GM18519 (cell line): Measurements from ENCODE around the gene ANKS1B.
"Not testable (repeated sequence)": the region's sequence is repeated elsewhere in the genome, so short reads cannot be mapped to it uniquely, and the experiment has no call there.

Experiments
- ATAC-seq: cut with Tn5 transposase; IDR thresholded peaks from one replicate; pipeline ENCODE4 v1.9.1; 2021; ENCODE audit warnings: mild to moderate bottlenecking, moderate library complexity; ENCODE audit not compliant: unreplicated experiment, low FRiP score

ANKS1B gene

DNA sequence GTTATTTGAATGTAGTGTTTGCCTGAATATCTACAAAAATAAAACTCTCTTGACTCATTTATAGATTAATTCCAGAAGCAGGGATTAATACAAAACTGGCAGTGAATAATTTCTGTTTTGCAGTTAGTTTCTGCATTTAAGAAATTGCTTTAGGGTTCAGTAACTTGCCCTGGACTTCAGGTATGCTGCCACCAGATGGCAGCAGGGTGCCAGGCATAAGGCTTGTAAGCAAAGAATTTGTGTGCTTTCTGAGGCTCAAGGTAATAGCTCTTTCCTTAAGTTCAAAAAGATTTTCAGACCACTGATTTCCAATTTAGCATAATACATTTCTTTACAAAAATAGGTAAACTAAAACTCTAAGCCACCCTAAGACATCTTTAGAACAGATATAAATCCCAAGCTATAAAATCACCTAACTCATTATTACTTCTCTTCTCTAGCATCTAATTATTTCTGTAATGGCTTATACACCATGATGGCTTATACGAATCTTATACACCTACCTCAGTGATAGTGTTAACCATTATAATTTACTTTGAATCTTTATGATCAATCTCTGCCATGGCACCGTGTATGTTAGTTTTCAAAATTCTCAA, 941.3 kb downstream of the ANKS1B start:
- peak; percentile 88 for ATAC-seq

DNA sequence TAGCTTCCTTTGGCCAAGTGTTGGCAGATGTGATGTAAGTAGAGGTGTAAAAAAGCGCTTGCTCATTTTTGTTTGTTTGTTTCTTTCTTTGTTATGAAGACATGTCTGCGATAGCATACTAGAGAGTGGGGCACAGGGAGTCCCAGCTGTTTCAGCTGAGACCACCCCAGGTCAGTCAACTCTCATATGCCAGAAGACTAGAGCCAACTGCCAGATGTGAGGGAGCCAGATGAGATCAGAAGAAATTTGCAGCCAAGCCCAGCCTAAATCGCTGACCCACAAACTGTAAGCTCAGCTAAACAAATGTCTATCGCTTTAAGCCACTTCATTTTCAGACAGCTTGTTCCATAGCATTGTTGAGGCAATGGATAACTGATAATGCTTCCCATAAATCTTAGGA, 942.5 kb downstream of the ANKS1B start:
- ATAC-seq, result no peak

DNA sequence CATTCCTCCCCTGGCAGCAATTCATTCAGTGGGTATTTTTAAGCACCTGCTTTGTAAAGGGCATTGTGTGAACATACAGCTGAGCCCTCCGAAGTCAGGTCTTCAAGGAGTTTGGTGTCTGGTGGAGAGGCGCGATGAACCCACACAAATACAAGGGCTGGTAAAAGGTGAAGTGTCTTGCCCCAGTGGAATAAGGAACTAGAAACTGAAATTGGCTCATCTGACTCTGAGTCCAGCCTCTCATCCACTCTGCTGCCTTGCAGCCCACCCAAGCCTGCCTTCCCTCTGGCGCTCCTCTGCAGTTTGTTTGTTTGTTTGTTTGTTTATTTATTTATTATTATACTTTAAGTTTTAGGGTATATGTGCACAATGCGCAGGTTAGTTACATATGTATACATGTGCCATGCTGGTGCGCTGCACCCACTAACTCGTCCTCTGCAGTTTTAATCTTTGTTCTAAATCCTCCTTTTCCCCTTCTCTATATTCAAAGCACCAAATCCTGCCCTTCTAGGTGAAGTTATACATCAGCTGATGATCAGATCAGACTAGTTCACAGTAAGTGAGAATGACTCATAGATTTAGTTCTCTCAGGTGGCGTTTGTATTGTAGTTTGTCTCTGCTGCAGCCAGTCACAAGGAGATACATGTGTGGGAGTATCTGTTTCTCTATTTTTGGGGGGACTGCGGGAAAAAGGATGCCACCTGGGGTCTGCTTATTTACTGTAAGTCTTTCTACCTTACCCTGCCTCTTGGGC, 945.2 kb downstream of the ANKS1B start:
- ATAC-seq, result no peak

DNA sequence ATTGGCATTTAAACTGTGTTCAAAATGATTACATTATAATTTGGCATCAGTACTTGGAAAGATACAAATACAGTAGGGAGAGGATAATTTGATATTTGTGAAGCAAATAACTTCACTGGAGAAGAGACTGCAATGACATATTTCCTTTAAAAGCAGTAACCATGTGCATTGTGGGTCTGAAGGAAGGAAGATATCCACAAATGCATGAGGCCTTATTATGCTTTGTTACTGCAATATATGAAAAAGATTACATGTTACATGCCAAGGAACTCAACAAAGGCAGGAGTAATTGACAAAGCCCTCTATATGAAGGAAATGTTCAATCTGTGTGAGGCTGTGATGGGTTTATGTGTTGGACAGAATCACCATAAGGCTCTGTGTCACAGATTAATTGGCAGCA, 948.2 kb downstream of the ANKS1B start:
- ATAC-seq, result no peak

DNA sequence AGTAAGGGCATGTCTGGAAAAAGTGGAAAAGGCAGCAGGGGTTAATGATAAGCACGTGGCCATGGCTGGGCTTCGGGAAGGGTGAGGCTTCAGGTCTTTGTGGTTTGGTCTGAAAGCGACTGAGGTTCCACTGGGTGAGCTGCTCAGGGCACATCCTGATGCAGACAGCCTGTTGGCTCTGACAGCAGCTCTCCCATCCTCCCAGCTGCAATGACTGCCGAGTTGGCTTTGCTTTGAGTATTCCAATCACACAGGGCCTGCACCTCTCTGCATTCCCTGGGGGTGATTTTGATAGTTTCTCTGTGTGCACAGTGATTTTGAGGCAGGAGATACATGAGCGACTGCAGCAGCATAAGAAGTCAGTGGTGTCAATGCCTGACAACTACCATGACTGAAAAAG, 948.9 kb downstream of the ANKS1B start:
- no peak for ATAC-seq

DNA sequence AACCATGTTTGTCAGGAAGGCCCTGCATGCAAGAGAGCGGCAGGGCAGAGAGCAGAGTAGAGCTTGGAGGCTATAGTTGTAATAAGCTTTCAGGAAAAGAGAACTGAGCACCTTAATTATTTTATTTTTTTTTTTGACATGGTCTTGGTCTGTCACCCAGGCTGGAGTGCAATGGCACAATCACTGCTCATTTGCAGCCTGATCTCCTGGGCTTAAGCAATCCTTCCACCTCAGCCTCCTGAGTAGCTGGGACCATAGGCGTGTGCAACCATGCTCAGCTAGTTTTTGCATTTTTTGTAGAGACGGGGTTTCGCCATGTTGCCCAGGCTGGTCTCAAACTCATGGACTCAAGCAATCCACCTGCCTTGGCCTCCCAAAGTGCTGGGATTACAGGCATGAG, 950.5 kb downstream of the ANKS1B start:
- not testable (repeated sequence) for ATAC-seq

DNA sequence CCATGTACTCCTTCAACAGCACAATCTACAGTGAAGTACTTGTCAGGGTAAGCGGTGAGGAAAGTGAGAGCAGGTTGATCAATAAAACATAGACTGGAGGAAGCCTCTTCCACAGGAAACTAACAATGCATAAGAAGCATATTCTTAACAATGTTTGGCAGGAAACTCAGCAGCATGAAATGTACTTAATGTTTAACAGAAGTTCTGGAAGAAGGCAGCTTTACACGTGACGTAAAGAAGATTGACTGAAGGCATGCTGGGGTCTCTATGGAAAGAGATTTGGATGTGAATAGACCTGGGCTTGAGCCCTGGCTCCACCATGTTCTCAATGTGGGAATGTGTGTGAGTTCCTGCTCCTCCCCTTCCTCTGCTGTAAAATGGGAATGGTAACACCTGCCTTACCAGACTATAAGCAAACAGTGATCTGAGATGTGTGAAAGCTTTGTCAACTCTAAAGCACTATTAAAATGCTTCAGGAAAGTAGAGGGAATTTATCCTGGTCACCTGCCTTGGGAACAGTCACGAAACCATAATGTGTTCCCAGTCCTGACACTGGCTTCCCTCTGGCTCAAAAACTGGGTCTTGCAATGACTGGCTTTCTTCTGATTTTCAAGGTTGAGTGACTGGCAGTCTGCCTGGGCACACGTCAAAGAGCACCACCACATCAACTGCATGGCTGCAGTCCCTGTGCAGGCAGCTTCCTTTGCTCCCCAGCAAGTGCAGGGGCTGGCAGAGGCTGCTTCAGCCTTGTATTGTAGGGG, 955.0 kb downstream of the ANKS1B start:
- ATAC-seq, result no peak

DNA sequence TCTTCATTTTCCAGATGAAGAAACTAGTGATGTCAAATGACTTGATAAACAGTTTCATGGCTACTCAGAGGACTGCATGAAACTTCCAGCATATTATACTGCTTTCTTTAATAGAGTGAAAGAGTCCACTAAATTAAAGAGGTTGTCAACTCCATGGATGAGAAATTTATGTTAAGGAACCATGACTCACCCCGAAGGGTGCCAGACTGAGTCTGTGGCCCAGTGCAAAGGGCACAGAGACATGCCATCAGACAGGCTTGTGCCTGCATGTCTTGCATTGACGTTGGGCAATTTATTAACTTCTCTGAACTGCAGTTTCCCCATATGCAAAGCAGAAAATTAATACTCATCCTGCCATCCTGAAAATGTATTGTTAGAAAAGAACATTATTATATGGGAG, 957.3 kb downstream of the ANKS1B start:
- ATAC-seq, result no peak

DNA sequence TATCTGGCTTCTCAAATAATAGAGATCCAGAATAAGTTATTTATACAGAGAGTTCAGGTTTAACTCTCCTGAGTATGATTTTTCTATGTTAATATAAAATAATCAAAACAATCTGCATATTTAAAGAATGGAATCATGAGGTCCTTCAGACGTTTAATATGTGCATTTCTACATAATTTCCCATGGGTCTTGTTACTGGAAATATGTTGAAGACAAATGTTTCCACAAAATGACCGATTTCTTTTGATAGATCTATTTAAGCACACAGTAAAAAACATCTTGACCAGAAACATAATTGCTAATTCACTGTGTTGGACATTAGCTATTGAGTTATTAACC, 957.7 kb downstream of the ANKS1B start:
- no peak for ATAC-seq

DNA sequence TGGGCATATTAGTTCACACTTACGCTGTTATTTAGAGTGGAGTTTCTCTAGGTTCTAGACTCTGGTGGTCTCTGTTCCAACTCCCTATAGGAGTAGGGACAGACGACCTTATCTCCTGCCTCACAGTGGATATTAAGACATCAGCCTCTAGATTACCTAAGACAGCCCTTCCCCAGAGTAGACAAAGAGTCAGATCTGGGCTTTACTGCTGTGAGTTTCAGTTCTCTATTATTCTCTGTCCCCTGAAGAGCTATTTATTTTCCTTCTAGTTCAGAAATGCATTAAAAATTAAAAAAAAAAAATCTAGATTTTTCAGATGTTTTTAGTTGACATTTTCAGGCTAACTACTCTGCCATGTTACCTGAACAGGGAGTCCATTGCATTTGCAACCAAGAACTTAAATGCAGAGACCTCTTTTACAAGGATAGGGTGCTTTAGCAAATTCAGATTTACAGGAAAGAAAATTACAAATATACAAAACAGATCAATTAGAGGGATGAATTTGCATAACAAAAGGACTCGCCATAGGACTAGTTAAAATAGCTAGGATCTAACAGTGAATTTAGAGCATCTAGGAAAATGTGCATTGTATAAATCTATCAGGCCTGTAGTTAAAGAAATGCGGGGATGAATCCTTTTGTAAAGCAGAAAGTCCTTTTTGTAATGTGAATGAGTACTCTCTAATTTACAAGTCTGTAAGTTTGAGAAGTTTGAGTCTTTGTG, 958.2 kb downstream of the ANKS1B start:
- ATAC-seq, result no peak

DNA sequence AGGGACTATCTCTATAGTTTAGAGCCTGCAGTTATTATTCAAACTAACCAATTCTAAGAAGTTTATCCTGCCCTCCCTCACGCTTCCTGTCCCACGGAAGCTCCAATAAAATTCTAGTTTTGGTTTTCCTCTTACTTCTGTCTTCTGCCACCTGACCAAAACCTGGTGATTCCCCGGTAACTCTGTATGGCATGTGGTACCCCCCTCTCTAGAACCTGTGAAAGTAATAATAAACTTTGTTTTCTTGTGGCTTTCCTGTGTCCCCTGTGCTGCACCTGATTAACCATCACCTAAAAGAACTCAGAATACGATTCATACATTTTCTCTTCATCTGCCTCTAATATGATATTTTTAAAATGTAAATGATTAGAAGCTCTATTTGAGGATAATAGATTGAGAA, 959.9 kb downstream of the ANKS1B start:
- ATAC-seq, result no peak

DNA sequence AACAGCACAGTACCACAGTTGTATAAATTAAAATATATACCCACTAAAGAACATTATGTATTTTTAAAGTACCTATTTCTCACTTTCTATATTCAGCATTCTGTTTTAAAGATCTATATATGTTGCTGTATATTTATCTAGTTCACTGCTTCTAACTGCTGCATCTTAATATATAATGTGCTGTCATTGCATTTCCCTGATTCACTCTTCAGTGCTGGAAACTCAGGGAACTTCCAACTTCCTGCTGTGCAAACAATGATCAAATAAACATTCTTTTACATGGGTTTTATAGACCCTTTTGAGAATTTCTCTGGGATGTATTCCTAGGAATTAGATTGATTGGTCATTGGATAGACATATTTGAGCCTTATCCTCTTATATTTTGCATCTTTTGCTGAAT, 960.5 kb downstream of the ANKS1B start:
- no peak for ATAC-seq

DNA sequence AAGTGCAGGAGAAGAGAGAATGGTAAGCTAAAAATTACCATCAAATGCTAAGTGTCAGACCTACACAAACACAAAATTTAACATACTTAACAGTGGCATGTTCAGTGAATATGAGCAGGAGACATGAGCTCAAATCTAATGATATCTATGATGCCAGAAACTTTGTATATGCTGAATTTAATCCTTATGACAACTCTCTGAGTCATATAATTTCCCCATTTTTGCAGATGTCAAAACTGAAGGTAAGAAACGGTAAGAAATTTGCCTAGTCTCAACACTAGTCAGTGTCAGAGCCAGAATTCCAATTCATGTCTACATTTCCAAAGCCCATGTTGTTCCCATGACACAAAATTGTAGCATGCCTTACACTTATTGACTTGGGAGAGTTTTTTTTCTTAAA, 963.9 kb downstream of the ANKS1B start:
- ATAC-seq, result no peak

DNA sequence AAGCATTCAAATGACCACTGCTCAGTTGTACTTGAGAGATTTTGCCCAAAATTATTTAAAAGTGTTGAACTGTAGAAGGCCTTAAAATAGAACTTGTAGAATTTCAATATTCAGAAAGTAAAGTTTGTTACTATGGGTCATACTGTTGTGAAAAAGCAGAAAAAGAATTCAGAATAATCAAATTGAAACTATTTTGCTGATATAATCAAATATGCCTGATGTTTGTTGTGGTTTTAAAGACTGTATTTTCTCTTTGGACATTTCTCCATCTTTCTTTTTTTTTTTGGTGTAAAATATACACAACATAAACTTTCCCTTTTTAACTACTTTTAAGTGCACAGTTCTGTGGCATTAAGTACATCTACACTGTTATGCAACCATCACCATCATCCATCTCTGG, 964.9 kb downstream of the ANKS1B start:
- ATAC-seq, result no peak

DNA sequence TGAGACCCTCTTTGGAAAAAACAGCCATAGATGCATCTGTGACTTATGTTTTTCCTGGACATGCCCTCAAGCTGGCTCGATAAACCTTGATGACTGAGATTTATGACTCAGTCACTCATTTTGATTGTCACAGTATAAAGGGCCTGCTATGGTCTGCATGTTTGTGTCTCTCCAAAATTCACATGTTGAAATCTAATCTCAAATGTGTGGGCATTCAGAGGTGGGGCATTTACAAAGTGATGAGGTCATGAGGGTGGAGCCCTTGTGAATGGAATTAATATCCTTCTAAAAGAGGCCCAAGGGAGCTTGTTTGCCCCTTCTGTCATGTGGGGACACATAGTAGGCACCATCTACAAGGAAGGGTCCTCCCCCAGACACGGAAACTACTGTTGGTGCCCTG, 966.8 kb downstream of the ANKS1B start:
- ATAC-seq, result no peak

DNA sequence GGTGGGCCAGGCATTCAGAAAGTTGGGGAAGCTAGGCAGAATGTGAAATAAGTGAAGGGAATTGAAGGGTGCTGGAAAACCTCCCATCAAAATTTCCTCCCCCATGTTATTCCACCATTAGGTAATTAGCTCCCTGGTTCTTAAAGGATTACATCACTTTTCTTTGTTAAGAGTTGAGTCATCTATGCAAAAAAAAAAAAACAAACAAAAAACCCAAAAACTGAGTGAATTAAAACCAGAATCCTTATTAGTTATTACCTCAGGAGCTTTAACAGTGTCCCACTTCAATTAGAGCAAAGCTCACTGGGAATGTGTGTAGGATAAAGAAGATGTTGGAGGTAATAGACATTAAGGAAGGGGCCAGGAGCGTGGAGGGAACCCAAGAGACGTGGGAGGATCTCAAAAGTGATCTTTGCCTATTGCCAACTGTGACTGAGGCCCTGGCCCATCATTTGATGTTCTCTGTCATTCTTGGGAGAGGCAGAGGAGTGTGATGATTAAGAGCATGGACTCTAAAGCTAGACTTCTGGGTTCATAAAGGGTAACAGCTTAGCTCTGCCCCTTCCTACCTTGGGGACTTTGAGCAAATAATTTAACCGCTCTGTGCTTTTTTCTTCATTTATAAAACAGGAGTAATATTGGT, 975.0 kb downstream of the ANKS1B start:
- ATAC-seq, result no peak

DNA sequence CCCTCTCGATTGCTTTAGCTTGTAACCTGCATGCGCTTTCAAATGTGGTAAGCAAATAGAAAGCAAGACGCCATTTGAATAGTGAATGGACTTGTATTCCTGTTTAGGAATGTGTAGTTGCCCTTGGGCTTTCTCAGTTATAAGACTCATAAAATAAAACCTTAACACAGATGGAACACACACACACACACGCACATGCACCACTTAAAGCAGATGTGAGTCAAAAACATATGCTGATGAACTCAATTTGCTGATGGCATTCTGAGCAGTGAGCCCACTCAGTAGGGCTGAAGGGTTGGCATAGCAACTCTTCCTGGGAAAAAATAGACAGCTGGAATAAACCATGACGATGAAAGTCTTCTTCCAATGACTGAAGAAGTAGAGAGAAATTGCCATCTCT, 979.1 kb downstream of the ANKS1B start:
- no peak for ATAC-seq

DNA sequence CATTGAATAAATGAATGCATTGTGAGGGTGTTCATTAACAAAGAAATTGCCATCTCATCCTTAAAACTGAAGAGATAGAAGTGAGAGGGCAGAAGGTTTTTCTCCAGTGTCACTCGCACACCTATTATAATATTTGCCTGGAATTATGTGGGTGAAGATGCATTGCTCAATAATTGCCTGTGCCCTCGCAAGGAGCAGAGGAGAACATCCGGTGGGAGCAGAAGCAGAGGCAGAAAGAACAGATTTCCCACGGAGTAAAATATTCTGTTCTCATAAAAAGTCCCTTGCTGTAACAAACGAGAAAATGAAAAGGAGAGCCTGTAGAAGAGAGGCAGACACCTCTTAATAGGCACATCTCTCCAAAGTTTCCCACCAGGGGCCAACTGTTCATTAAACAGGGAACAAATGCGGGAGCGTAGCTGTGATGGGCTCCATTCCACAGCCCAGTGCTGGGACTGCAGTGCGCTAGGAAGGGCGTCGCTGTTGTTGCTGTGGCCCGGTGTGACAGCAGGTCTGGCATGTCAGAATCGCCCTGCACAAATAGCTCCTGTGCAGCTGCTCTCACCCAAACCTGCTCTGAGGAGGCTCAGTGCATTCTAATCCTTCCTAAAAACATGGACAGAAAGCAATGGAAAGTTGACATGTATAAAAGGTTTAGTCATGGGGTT, 979.8 kb downstream of the ANKS1B start:
- ATAC-seq, result no peak

DNA sequence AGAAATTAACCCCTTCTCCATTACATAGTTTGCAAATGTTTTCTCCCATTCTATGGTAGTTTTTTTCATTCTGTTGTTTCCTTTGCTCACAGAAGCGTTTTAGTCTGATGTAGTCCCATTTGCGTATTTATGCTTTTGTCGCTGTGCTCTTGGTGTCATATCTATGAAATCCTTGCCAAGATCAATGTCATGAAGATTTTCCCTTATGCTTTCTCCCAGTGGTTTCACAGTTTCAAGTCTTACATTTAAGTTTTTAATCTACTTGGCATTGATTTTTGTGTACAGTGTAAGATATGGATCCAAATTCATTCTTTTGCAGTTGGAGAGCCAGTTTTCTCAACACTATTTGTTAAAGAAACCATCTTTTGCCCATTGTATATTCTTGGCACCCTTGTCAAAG, 982.0 kb downstream of the ANKS1B start:
- no peak for ATAC-seq

DNA sequence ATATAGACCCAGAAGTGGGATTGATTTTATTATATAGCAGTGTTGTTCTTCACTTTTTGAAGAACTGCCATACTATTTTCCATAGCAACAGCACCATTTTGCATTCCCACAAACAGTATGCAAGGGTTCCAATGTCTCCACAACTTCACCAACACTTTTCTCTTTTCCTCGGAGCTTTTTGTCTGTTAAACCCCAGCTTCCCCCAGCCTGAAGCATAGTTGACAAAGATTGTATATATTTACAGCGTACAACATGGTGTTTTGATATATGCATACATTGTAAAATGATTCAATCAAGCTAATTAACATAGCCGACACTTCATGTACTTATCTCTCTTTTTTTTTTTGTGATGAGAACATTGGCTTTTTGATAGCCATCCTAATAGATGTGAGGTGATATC, 982.6 kb downstream of the ANKS1B start:
- no peak for ATAC-seq
